ENCODE data around the gene GRID2. TPM values are rescaled to one million over a fixed set of nuclear protein-coding genes. Genes with fewer than 3 reads are reported as not detected.
"Not testable (repeated sequence)": the region's sequence is repeated elsewhere in the genome, so short reads cannot be mapped to it uniquely, and the experiment has no call there.

Gene GRID2
- total and polyA plus RNA-seq, 2 of the 4 experiments (the other 2 are of a cell fraction): under 0.01 TPM; not detected in 1

DNA sequence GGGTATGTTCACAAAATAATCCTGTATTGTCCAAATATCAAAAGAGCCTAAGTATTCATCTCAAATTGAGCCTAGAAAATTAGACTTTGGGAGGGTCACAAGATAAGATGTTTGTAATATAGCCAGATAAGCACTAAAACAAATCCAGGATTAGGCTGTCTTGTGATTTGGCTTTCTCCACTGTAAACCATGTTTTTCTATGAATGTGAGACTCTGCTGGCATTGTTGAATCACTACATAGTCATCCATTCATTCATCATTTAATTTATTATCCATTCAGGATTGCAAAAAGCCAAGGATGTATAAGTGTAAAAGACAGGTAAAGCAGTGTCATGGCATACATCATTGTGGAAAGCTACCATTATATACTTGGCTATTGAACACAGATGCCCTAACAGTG, 148.0 kb downstream of the GRID2 start:
- CTCF ChIA-PET: no interaction called here
- Histone ChIP-seq H3K27me3 (ENCODE audit: control insufficient read depth, insufficient read depth, low read length) (no peaks in the 10 kb centered on the region), H3K79me1 (ENCODE audit: low read depth in 1 of 2, low read length in 2 of 2) (no peaks in the 10 kb centered on the region), H3K4me1 (ENCODE audit: control insufficient read depth, insufficient read depth, low read length) (no peaks in the 10 kb centered on the region), H4K20me1 (ENCODE audit: insufficient read depth, low read length) (no peaks in the 10 kb centered on the region), H4K5ac (ENCODE audit: low read depth, low read length) (no peak overlapping the region), H4K91ac (ENCODE audit: insufficient read depth, low read depth, low read length) (no peak overlapping the region), H3K4me3 (ENCODE audit: insufficient read depth, low read depth, low read length) (no peak overlapping the region), H3K27ac (ENCODE audit: insufficient read depth, low read length) (no peak overlapping the region), H3K23ac (ENCODE audit: low read depth, low read length) (no peak overlapping the region), H2BK20ac (ENCODE audit: low read depth, low read length) (no peak overlapping the region), H2AFZ (replicated peaks; ENCODE audit: low read length, poor library complexity) (no peak overlapping the region), H3K9me1 (ENCODE audit: insufficient read depth, low read length) (no peaks in the 10 kb centered on the region), H2AK5ac (ENCODE audit: low read depth, low read length) (no peak overlapping the region), H3K4me2 (ENCODE audit: low read depth, low read length) (no peak overlapping the region), H2BK5ac (ENCODE audit: low read depth, low read length, poor library complexity, severe bottlenecking) (no peak overlapping the region), H3K56ac (ENCODE audit: extremely low read depth, insufficient read depth, low read length) (no peak overlapping the region), H3K36me3 (ENCODE audit: control insufficient read depth, insufficient read depth, low read length) (no peaks in the 10 kb centered on the region), H3K14ac (replicated peaks; ENCODE audit: low read depth, low read length) (no peak overlapping the region), H2BK120ac (ENCODE audit: low read depth, low read length) (no peak overlapping the region), H3K4ac (ENCODE audit: low read depth, low read length) (no peak overlapping the region), H2AK9ac (replicated peaks; ENCODE audit: low read depth, low read length, poor library complexity) (no peak overlapping the region), H3K18ac (ENCODE audit: low read depth, low read length) (no peak overlapping the region), H4K8ac (ENCODE audit: low read depth in 2 of 2, low read length in 2 of 2) (no peak overlapping the region), H2BK15ac (ENCODE audit: low read depth, low read length) (no peak overlapping the region), H3K9me3 (ENCODE audit: control insufficient read depth, insufficient read depth, low read length) (no peaks in the 10 kb centered on the region), H3K9ac (ENCODE audit: low read depth, low read length) (no peak overlapping the region)
- TF ChIP-seq RAD21 (IDR thresholded peaks at IDR 0.05; ENCODE audit: low read length): no peak
- no peak for TF ChIP-seq CHD1 (IDR thresholded peaks at IDR 0.05; ENCODE audit: low read depth, low read length)
- no peak for TF ChIP-seq MAZ (IDR thresholded peaks at IDR 0.05; ENCODE audit: borderline replicate concordance, low read depth, low read length)
- no peak for TF ChIP-seq CEBPB (IDR thresholded peaks at IDR 0.05; ENCODE audit: low read depth, low read length)
- TF ChIP-seq, protein P1, sequence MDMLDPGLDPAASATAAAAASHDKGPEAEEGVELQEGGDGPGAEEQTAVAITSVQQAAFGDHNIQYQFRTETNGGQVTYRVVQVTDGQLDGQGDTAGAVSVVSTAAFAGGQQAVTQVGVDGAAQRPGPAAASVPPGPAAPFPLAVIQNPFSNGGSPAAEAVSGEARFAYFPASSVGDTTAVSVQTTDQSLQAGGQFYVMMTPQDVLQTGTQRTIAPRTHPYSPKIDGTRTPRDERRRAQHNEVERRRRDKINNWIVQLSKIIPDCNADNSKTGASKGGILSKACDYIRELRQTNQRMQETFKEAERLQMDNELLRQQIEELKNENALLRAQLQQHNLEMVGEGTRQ (IDR thresholded peaks at IDR 0.05; ENCODE audit: low read depth, low read length): no peak
- dilution Hi-C loops (cut with HindIII; ENCODE audit: low sequenced_read_pairs, unreplicated experiment): no loop called here
- BruUV-seq (replicated peaks): no TSS peak
- in situ Hi-C loops (cut with MboI; ENCODE audit: low sequenced_read_pairs): no loop called here
- no peak for DNase-seq
- intact Hi-C loops (cut with micrococcal nuclease): no loop called here
- ATAC-seq (ENCODE audit: low read depth): no peak
- POLR2A ChIA-PET (ENCODE audit: unreplicated experiment): no interaction called here

DNA sequence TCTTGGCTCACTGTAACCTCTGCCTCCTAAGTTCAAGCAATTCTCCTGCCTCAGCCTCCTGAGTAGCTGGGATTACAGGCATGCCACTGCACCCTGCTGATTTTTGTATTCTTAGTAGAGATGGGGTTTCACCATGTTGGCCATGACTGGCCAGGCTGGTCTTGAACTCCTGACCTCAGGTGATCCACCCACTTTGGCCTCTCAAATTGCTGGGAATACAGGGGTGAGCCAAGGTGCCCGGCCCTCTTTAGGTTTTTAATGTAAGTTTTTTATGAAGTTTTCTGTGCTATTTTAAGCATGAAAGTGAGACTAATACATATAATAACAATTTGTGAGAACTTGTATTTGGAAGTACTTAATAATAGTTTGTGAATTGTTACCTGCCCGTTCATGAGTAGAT, 148.6 kb downstream of the GRID2 start:
- H3K27me3 ChIP-seq (ENCODE audit: control insufficient read depth, insufficient read depth, low read length); H3K14ac ChIP-seq (replicated peaks; ENCODE audit: low read depth, low read length); H3K36me3 ChIP-seq (ENCODE audit: control insufficient read depth, insufficient read depth, low read length); H2AFZ ChIP-seq (replicated peaks; ENCODE audit: low read length, poor library complexity); H4K8ac ChIP-seq (ENCODE audit: low read depth in 2 of 2, low read length in 2 of 2); DNase-seq; H3K4me3 ChIP-seq (ENCODE audit: insufficient read depth, low read depth, low read length); H3K9ac ChIP-seq (ENCODE audit: low read depth, low read length); POLR2A ChIA-PET (ENCODE audit: unreplicated experiment); H2BK5ac ChIP-seq (ENCODE audit: low read depth, low read length, poor library complexity, severe bottlenecking); H3K4ac ChIP-seq (ENCODE audit: low read depth, low read length); dilution Hi-C loops (cut with HindIII; ENCODE audit: low sequenced_read_pairs, unreplicated experiment); H3K9me3 ChIP-seq (ENCODE audit: control insufficient read depth, insufficient read depth, low read length); BruUV-seq (replicated peaks); H3K18ac ChIP-seq (ENCODE audit: low read depth, low read length); H3K23ac ChIP-seq (ENCODE audit: low read depth, low read length); ATAC-seq (ENCODE audit: low read depth); H2AK9ac ChIP-seq (replicated peaks; ENCODE audit: low read depth, low read length, poor library complexity); H3K4me2 ChIP-seq (ENCODE audit: low read depth, low read length); H3K4me1 ChIP-seq (ENCODE audit: control insufficient read depth, insufficient read depth, low read length); H2BK15ac ChIP-seq (ENCODE audit: low read depth, low read length); H3K56ac ChIP-seq (ENCODE audit: extremely low read depth, insufficient read depth, low read length); in situ Hi-C loops (cut with MboI; ENCODE audit: low sequenced_read_pairs); H2BK120ac ChIP-seq (ENCODE audit: low read depth, low read length); H4K91ac ChIP-seq (ENCODE audit: insufficient read depth, low read depth, low read length); H3K9me1 ChIP-seq (ENCODE audit: insufficient read depth, low read length); intact Hi-C loops (cut with micrococcal nuclease); H2BK20ac ChIP-seq (ENCODE audit: low read depth, low read length); H2AK5ac ChIP-seq (ENCODE audit: low read depth, low read length); H3K27ac ChIP-seq (ENCODE audit: insufficient read depth, low read length); H4K20me1 ChIP-seq (ENCODE audit: insufficient read depth, low read length); H4K5ac ChIP-seq (ENCODE audit: low read depth, low read length); H3K79me1 ChIP-seq (ENCODE audit: low read depth in 1 of 2, low read length in 2 of 2); CTCF ChIA-PET: not testable (repeated sequence)
- WGBS, 2 experiments (ENCODE audit: extremely low coverage in 2 of 2, insufficient read length in 1 of 2): no CpG with 5 or more reads among the region's 2 CpGs
